Retinal pigment epithelial cell (primary cell): ENCODE measurements around the gene RTP3.
A peak's percentile ranks its signal among the peaks of the same experiment; 100 is the strongest.

Source experiments
- DNase-seq: peaks from one replicate; pipeline ENCODE4 v3.0.0-alpha.2; 2010; ENCODE audit warnings: low read depth
- H3K4me3 ChIP-seq: 2 replicates; pipeline ENCODE4 v1.5.1; 2011; ENCODE audit warnings: mild to moderate bottlenecking, low read length, control low read depth, moderate library complexity
- CTCF ChIP-seq: conservative IDR thresholded peaks from 2 replicates; pipeline ENCODE4 v1.5.1; 2011; ENCODE audit warnings: low read depth, low read length, control low read depth, inconsistent platforms

The RTP3 gene

GRCh38 chr3:46477756-46478155 lies 20.0 kb upstream of the RTP3 start:
- no peak overlapping the region for H3K4me3 ChIP-seq
- TF ChIP-seq CTCF, result no peak
- DNase-seq, result no peak

GRCh38 chr3:46478341-46478740 lies 19.4 kb upstream of the RTP3 start:
- DNase-seq, result no peak
- no peak for TF ChIP-seq CTCF
- no peak overlapping the region for H3K4me3 ChIP-seq

GRCh38 chr3:46479021-46479420 lies 18.8 kb upstream of the RTP3 start:
- H3K4me3 ChIP-seq, result no peak overlapping the region
- no peak for TF ChIP-seq CTCF
- DNase-seq, result no peak

GRCh38 chr3:46479696-46480095 lies 18.1 kb upstream of the RTP3 start:
- no peak overlapping the region for H3K4me3 ChIP-seq
- TF ChIP-seq CTCF, result no peak
- DNase-seq, result no peak

- no peak for DNase-seq
- TF ChIP-seq CTCF, result no peak
- H3K4me3 ChIP-seq, result no peak overlapping the region
Measured at GRCh38 chr3:46480491-46481195, 17.1 kb upstream of the RTP3 start.

- DNase-seq, result no peak
- no peak for TF ChIP-seq CTCF
- H3K4me3 ChIP-seq, result no peak overlapping the region
Measured at GRCh38 chr3:46481636-46482035, 16.1 kb upstream of the RTP3 start.

GRCh38 chr3:46482632-46483350 lies 15.0 kb upstream of the RTP3 start:
- H3K4me3 ChIP-seq, result no peak overlapping the region
- no peak for TF ChIP-seq CTCF
- peak; percentile 34 for DNase-seq
